ENCODE results near the gene ZBTB21. TPM values are rescaled to one million over a fixed set of nuclear protein-coding genes. Genes with fewer than 3 reads are reported as not detected.

Gene ZBTB21
- polyA plus RNA-seq, 1 of the 3 experiments (the other 2 are of a cell fraction) = 2.9 TPM

GRCh38 chr21:42009018-42009830, 936 bp downstream of the ZBTB21 start (continued):
- TF ChIP-seq EP300 (IDR thresholded peaks at IDR 0.05; ENCODE audit: borderline replicate concordance in 1 of 2, low read depth in 1 of 2, low read length in 1 of 2) (0 out of 4 replicates have a peak, but pooled peaks of 1 of the 2 experiments have one; percentile 9), FOXM1 (IDR thresholded peaks at IDR 0.05; ENCODE audit: low read depth) (no peak), MXI1 (IDR thresholded peaks at IDR 0.05; ENCODE audit: low read depth, low read length) (peak; percentile 69), TEAD4 (IDR thresholded peaks at IDR 0.05; ENCODE audit: borderline replicate concordance, insufficient read depth) (no peak), RXRA (IDR thresholded peaks at IDR 0.05; ENCODE audit: borderline replicate concordance, low read depth) (no peak), CTCF (IDR thresholded peaks at IDR 0.05) (peak; percentile 40), ELF1 (IDR thresholded peaks at IDR 0.05) (no peak), RFX5 (IDR thresholded peaks at IDR 0.05; ENCODE audit: low read length) (0 out of 2 replicates have a peak, but pooled peaks have one; percentile 37), POLR2AphosphoS5 (IDR thresholded peaks at IDR 0.05; ENCODE audit: low read depth, low read length) (no peak)

GRCh38 chr21:42007356-42007940, 2.7 kb downstream of the ZBTB21 start:
- H3F3A ChIP-seq (replicated peaks; ENCODE audit: insufficient read depth) = peaks cover 10% of the 10 kb centered on the region
- ChIA-PET POLR2A (no interaction called here), CTCF (interaction anchor here (1.4 kb wide), 1 partner anchor 191 kb away, joined by 5 read pairs; no protein-coding TSS in a partner anchor)
- peaks cover 58% of the 10 kb centered on the region for H3K79me2 ChIP-seq (ENCODE audit: insufficient read depth)
- peaks cover 10% of the 10 kb centered on the region; the same call in 1 of the 2 replicates for H4K20me1 ChIP-seq (ENCODE audit: insufficient read depth)
- H3K4me3 ChIP-seq (ENCODE audit: low read depth in 2 of 2, low read length in 1 of 2) = no peak overlapping the region
- peaks cover 7% of the 10 kb centered on the region in 2 experiments for H3K4me1 ChIP-seq (ENCODE audit: control insufficient read depth in 1 of 2, insufficient read depth in 2 of 2, low read depth in 1 of 2, low read length in 1 of 2)
- H3K9ac ChIP-seq = no peak overlapping the region
- no peak overlapping the region for H3K27ac ChIP-seq (ENCODE audit: low read depth in 2 of 2, low read length in 1 of 2)
- no peaks in the 10 kb centered on the region for H3K9me3 ChIP-seq
- no peak overlapping the region for H3K4me2 ChIP-seq
- H3K9me2 ChIP-seq = no peaks in the 10 kb centered on the region
- no peak overlapping the region for H2AFZ ChIP-seq (ENCODE audit: low read depth)
- no peak for DNase-seq
- peaks cover 0 to 5% of the 10 kb centered on the region in 2 experiments for H3K36me3 ChIP-seq (replicated peaks in 1 of 2; ENCODE audit: control insufficient read depth in 1 of 2, insufficient read depth in 2 of 2, low read length in 1 of 2)
- no peak for TF ChIP-seq FOSL2 (IDR thresholded peaks at IDR 0.05; ENCODE audit: borderline replicate concordance, low read depth)
- TF ChIP-seq EZH2phosphoT487 (IDR thresholded peaks at IDR 0.05; ENCODE audit: borderline replicate concordance, low read depth) = no peak
- TF ChIP-seq POLR2AphosphoS5 (IDR thresholded peaks at IDR 0.05; ENCODE audit: low read depth, low read length) = no peak
- TF ChIP-seq TEAD4 (IDR thresholded peaks at IDR 0.05; ENCODE audit: borderline replicate concordance, insufficient read depth) = no peak
- no peak for TF ChIP-seq CTCF (IDR thresholded peaks at IDR 0.05)
- no peak for TF ChIP-seq CHD2 (IDR thresholded peaks at IDR 0.05; ENCODE audit: low read length, partially characterized antibody)
- TF ChIP-seq, protein P1, sequence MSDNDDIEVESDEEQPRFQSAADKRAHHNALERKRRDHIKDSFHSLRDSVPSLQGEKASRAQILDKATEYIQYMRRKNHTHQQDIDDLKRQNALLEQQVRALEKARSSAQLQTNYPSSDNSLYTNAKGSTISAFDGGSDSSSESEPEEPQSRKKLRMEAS (IDR thresholded peaks at IDR 0.05; ENCODE audit: low read depth) = no peak
- TF ChIP-seq, protein P2, sequence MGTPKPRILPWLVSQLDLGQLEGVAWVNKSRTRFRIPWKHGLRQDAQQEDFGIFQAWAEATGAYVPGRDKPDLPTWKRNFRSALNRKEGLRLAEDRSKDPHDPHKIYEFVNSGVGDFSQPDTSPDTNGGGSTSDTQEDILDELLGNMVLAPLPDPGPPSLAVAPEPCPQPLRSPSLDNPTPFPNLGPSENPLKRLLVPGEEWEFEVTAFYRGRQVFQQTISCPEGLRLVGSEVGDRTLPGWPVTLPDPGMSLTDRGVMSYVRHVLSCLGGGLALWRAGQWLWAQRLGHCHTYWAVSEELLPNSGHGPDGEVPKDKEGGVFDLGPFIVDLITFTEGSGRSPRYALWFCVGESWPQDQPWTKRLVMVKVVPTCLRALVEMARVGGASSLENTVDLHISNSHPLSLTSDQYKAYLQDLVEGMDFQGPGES (IDR thresholded peaks at IDR 0.05; ENCODE audit: low read depth, low read length) = no peak
- no peak for TF ChIP-seq MEF2A (IDR thresholded peaks at IDR 0.05; ENCODE audit: borderline replicate concordance, low read depth)
- TF ChIP-seq SMC3 (IDR thresholded peaks at IDR 0.05; ENCODE audit: low read depth, low read length) = no peak
- no peaks in the 10 kb centered on the region for H3K27me3 ChIP-seq (ENCODE audit: insufficient read depth)
- WGBS (ENCODE audit: low lambda C conversion rate) = 98% methylated on average over 6 of the region's 6 CpGs
